HuH-7 (cell line): ENCODE results near the gene HAUS3.
"Not testable (repeated sequence)": the region's sequence is repeated elsewhere in the genome, so short reads cannot be mapped to it uniquely, and the experiment has no call there.

ENCODE experiments used
- DNase-seq: peaks from one replicate; pipeline ENCODE4 v3.0.0; 2011; ENCODE audit warnings: low spot score

Gene HAUS3

GRCh38 chr4:2275546-2276251 is 33.8 kb upstream of the HAUS3 start:
- no peak for DNase-seq

GRCh38 chr4:2275044-2275397 is 33.1 kb upstream of the HAUS3 start:
- not testable (repeated sequence) for DNase-seq

GRCh38 chr4:2274320-2275043 is 32.6 kb upstream of the HAUS3 start:
- DNase-seq = no peak

- no peak for DNase-seq
These were observed 31.9 kb upstream of the HAUS3 start for GRCh38 chr4:2273657-2274319.

GRCh38 chr4:2273221-2273620 is 31.3 kb upstream of the HAUS3 start:
- no peak for DNase-seq

- no peak for DNase-seq
These were observed 30.9 kb upstream of the HAUS3 start for GRCh38 chr4:2272828-2273120.

- DNase-seq = no peak
These were observed 30.3 kb upstream of the HAUS3 start for GRCh38 chr4:2272026-2272827.

GRCh38 chr4:2271279-2272025 is 29.5 kb upstream of the HAUS3 start:
- no peak for DNase-seq

GRCh38 chr4:2270341-2271165 is 28.6 kb upstream of the HAUS3 start:
- no peak for DNase-seq

- DNase-seq = no peak
These were observed 27.8 kb upstream of the HAUS3 start for GRCh38 chr4:2269618-2270163.

GRCh38 chr4:2269206-2269531 is 27.2 kb upstream of the HAUS3 start:
- DNase-seq = no peak

- no peak for DNase-seq
These were observed 26.7 kb upstream of the HAUS3 start for GRCh38 chr4:2268357-2269205.

GRCh38 chr4:2267841-2268240 is 25.9 kb upstream of the HAUS3 start:
- no peak for DNase-seq

- no peak for DNase-seq
These were observed 25.4 kb upstream of the HAUS3 start for GRCh38 chr4:2267320-2267811.

GRCh38 chr4:2266821-2267220 is 24.9 kb upstream of the HAUS3 start:
- DNase-seq = no peak

- DNase-seq = no peak
These were observed 24.3 kb upstream of the HAUS3 start for GRCh38 chr4:2266181-2266580.

GRCh38 chr4:2265113-2266110 is 23.5 kb upstream of the HAUS3 start:
- no peak for DNase-seq

GRCh38 chr4:2264481-2265041 is 22.6 kb upstream of the HAUS3 start:
- DNase-seq = no peak
